WERI-Rb-1 (cell line): ENCODE results near the gene SLC35A3.

ENCODE experiments used
- DNase-seq: peaks from one replicate; pipeline ENCODE4 v3.0.0-alpha.2; 2020
- H3K27ac ChIP-seq: fragments of 250-450 bp; sonication (Bioruptor Pico); 2 replicates; pipeline ENCODE4 v1.5.1; 2020; ENCODE audit warnings: mild to moderate bottlenecking, moderate library complexity
- H3K27me3 ChIP-seq: fragments of 250-450 bp; sonication (Bioruptor Pico); 2 replicates; pipeline ENCODE4 v1.5.1; 2021; ENCODE audit warnings: mild to moderate bottlenecking, low read depth, moderate library complexity; ENCODE audit not compliant: insufficient read depth, severe bottlenecking
- H3K36me3 ChIP-seq: fragments of 250-450 bp; sonication (Bioruptor Pico); 2 replicates; pipeline ENCODE4 v1.5.1; 2020; ENCODE audit warnings: mild to moderate bottlenecking, moderate library complexity
- H3K4me3 ChIP-seq: 2 replicates; pipeline ENCODE4 v1.5.1; 2011; ENCODE audit warnings: low read depth, mild to moderate bottlenecking, control low read depth, low read length
- H3K9me3 ChIP-seq: fragments of 250-450 bp; sonication (Bioruptor Pico); 2 replicates; pipeline ENCODE4 v1.5.1; 2021; ENCODE audit warnings: mild to moderate bottlenecking, moderate library complexity; ENCODE audit not compliant: severe bottlenecking
- TF ChIP-seq, protein P1 (sequence below): IDR thresholded peaks from 2 replicates; pipeline ENCODE4 v1.5.1; 2011; ENCODE audit warnings: low read depth, mild to moderate bottlenecking, control low read depth, inconsistent platforms, low read length

Gene SLC35A3

DNA sequence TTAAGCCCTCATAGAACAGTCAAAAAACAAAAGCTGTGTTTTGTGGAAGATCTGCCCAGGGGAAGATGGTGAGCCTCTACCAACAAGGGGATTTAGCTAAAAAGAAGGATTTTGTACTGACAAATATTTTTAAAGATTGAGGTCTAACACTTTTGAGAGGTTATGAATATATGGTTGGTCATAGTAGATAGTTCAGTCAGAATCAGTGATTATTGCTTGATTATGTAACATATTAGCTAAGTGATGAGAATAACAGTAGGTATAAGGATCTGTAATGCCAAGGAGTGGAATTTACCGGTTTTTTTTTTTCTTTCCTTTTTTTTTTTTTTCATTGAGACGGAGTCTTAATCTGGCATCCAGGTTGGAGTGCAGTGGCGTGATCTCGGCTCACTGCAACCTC, 83.9 kb downstream of the SLC35A3 start:
- H3K27ac ChIP-seq = no peak overlapping the region
- no peak for DNase-seq
- TF ChIP-seq, protein P1, sequence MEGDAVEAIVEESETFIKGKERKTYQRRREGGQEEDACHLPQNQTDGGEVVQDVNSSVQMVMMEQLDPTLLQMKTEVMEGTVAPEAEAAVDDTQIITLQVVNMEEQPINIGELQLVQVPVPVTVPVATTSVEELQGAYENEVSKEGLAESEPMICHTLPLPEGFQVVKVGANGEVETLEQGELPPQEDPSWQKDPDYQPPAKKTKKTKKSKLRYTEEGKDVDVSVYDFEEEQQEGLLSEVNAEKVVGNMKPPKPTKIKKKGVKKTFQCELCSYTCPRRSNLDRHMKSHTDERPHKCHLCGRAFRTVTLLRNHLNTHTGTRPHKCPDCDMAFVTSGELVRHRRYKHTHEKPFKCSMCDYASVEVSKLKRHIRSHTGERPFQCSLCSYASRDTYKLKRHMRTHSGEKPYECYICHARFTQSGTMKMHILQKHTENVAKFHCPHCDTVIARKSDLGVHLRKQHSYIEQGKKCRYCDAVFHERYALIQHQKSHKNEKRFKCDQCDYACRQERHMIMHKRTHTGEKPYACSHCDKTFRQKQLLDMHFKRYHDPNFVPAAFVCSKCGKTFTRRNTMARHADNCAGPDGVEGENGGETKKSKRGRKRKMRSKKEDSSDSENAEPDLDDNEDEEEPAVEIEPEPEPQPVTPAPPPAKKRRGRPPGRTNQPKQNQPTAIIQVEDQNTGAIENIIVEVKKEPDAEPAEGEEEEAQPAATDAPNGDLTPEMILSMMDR = no peak
- no peaks in the 10 kb centered on the region for H3K27me3 ChIP-seq
- peaks cover 23% of the 10 kb centered on the region; the same call in 1 of the 2 replicates for H3K36me3 ChIP-seq
- H3K9me3 ChIP-seq = no peaks in the 10 kb centered on the region
- no peak overlapping the region for H3K4me3 ChIP-seq

DNA sequence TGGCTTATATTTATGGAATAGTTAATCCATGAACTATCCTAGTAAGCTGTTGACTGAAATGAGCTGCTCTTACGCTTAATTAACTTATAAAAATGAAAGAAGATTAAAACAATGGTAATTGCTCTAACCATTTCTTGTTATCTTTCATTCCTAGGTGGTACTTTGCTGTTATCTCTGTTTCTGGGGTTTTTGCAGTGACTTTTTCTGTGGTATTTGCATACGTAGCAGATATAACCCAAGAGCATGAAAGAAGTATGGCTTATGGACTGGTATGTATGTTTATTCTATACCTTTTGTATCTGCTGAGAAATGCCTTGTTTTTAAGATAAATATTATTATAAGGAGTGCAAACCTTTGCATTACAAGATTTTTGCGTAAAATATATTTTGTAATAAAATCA, 91.9 kb downstream of the SLC35A3 start:
- H3K36me3 ChIP-seq = peaks cover 52% of the 10 kb centered on the region
- no peak overlapping the region for H3K4me3 ChIP-seq
- no peaks in the 10 kb centered on the region for H3K27me3 ChIP-seq
- no peak for DNase-seq
- no peaks in the 10 kb centered on the region for H3K9me3 ChIP-seq
- TF ChIP-seq, protein P1 = no peak
- no peak overlapping the region for H3K27ac ChIP-seq

GRCh38 chr1:100065183-100065968, 95.6 kb downstream of the SLC35A3 start:
- Histone ChIP-seq H3K4me3 (no peak overlapping the region), H3K27me3 (no peaks in the 10 kb centered on the region), H3K27ac (no peak overlapping the region), H3K36me3 (peaks cover 70% of the 10 kb centered on the region), H3K9me3 (no peaks in the 10 kb centered on the region)
- no peak for DNase-seq
- TF ChIP-seq, protein P1 = no peak

GRCh38 chr1:100065969-100066227, 96.1 kb downstream of the SLC35A3 start:
- H3K4me3 ChIP-seq = no peak overlapping the region

DNA sequence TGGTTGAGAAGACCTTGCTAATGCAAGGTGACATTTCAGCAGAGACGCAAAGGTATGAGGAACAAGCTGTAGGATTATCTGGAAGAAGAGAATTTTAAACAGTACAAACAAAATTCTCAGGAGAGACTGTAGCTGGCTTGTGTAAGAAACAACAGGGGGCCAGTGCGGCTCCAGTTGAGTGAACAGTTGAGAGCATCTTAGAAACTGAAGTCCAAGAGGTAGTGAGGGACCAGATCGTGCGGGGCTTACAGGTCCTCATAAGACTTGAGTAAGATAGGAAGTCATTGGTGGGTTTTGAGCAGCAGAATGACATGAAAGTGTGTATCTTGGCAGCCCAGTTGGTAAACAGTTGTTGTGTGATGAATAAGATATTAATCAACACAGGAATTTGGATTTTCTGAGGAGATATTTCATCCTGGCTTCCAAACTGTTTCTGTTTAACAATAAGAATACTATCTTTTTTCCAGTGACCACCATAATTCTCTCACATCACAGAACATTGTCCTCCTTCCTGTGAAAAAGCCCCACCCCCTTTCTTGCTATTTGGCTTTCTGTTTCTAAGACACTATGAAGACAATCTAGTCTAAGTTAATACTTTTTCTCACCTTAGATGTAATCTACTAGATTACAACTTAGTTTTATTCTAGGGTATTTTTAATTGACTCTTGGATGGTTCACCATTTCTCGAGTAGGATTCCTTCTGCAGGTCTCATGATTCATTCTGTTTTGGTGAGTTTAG, 100.6 kb downstream of the SLC35A3 start:
- Histone ChIP-seq H3K27ac (no peak overlapping the region), H3K4me3 (no peak overlapping the region), H3K27me3 (no peaks in the 10 kb centered on the region), H3K36me3 (peaks cover 73% of the 10 kb centered on the region), H3K9me3 (no peaks in the 10 kb centered on the region)
- TF ChIP-seq, protein P1 = no peak
- no peak for DNase-seq

More at GRCh38 chr1:100065969-100066227, 96.1 kb downstream of the SLC35A3 start:
- peaks cover 70% of the 10 kb centered on the region for H3K36me3 ChIP-seq
- no peaks in the 10 kb centered on the region for H3K9me3 ChIP-seq
- TF ChIP-seq, protein P1 = no peak
- DNase-seq = no peak
- H3K27me3 ChIP-seq = no peaks in the 10 kb centered on the region
- H3K27ac ChIP-seq = no peak overlapping the region
